ENCODE data around the gene AQR. TPM values are rescaled to one million over a fixed set of nuclear protein-coding genes. Genes with fewer than 3 reads are reported as not detected.

Gene AQR
- total and polyA plus RNA-seq, 9 donors = 9.2 to 32.4 (median 27.5) TPM

GRCh38 chr15:34993877-34994276 is 24.3 kb upstream of the AQR start:
- 71 to 86% (median 81%) methylated on average over 4 of the region's 4 CpGs for WGBS, 3 donors
- Histone ChIP-seq H3K27me3 (no peaks in the 10 kb centered on the region), H3K4me1 (ENCODE audit: insufficient read depth) (no peaks in the 10 kb centered on the region), H3K9me3 (no peaks in the 10 kb centered on the region), H3K36me3 (no peaks in the 10 kb centered on the region), H3K27ac (no peak overlapping the region), H3K4me3 (no peak overlapping the region)
- TF ChIP-seq EP300 (IDR thresholded peaks at IDR 0.05) = no peak
- TF ChIP-seq POLR2A (IDR thresholded peaks at IDR 0.05) = no peak
- TF ChIP-seq CTCF (IDR thresholded peaks at IDR 0.05) = no peak
- no peak for DNase-seq
- intact Hi-C loops (cut with DNase I) = no loop called here

- no peak for TF ChIP-seq EP300 (IDR thresholded peaks at IDR 0.05)
- TF ChIP-seq POLR2A (IDR thresholded peaks at IDR 0.05) = no peak
- no peak for TF ChIP-seq CTCF (IDR thresholded peaks at IDR 0.05)
- WGBS, 3 donors = 87 to 93% (median 92%) methylated on average over 6 of the region's 6 CpGs
- DNase-seq = no peak
- intact Hi-C loops (cut with DNase I) = no loop called here
- Histone ChIP-seq H3K27ac (no peak overlapping the region), H3K27me3 (no peaks in the 10 kb centered on the region), H3K36me3 (no peaks in the 10 kb centered on the region), H3K4me1 (ENCODE audit: insufficient read depth) (no peaks in the 10 kb centered on the region), H3K9me3 (no peaks in the 10 kb centered on the region), H3K4me3 (no peak overlapping the region)
These were observed 23.9 kb upstream of the AQR start for GRCh38 chr15:34993412-34993811.

GRCh38 chr15:34988027-34988902 is 18.7 kb upstream of the AQR start, which contains the start of gene ZNF770:
TSS of gene ZNF770 (minus strand) at chr15:34988287. CDS start at chr15:34983434, 4,853 bp downstream.
- Histone ChIP-seq H3K4me3 (peak within 1 kb of the TSS; percentile 55), H3K9me3 (no peaks in the 10 kb centered on the region), H3K4me1 (ENCODE audit: insufficient read depth) (peaks cover 10% of the 10 kb centered on the region), H3K36me3 (no peaks in the 10 kb centered on the region), H3K27ac (peak within 1 kb of the TSS; percentile 94 to 96), H3K27me3 (no peaks in the 10 kb centered on the region)
- DNase-seq = peak; percentile 74 to 89 (median 82)
- TF ChIP-seq CTCF (IDR thresholded peaks at IDR 0.05) (no peak), EP300 (IDR thresholded peaks at IDR 0.05) (no peak), POLR2A (IDR thresholded peaks at IDR 0.05) (peak; percentile 75)
- WGBS, 3 donors = 0 to 1% (median 0%) methylated on average over 37 to 60 of the region's 60 CpGs
- intact Hi-C loops (cut with DNase I) = no loop called here

- Histone ChIP-seq H3K27ac (peak overlapping the region; percentile 94 to 96), H3K9me3 (no peaks in the 10 kb centered on the region)
- intact Hi-C loops (cut with DNase I) = no loop called here
These were observed 18.1 kb upstream of the AQR start for GRCh38 chr15:34987609-34988026.

More at GRCh38 chr15:34987609-34988026, 18.1 kb upstream of the AQR start:
- peaks cover 10% of the 10 kb centered on the region for H3K4me1 ChIP-seq (ENCODE audit: insufficient read depth)
- H3K27me3 ChIP-seq = no peaks in the 10 kb centered on the region
- TF ChIP-seq CTCF (IDR thresholded peaks at IDR 0.05) (no peak), EP300 (IDR thresholded peaks at IDR 0.05) (no peak)
- WGBS, 3 donors = 0% methylated on average over 16 of the region's 16 CpGs
- H3K36me3 ChIP-seq = no peaks in the 10 kb centered on the region
- peak in 3 of 5 donors; percentile 27 to 45 (median 42) for DNase-seq
- peak overlapping the region; percentile 55 for H3K4me3 ChIP-seq

Measured in ovary (tissue), 9 donors.